OCI-LY3 (cell line): ENCODE measurements around the gene FLCN.

ENCODE experiments used
- CTCF ChIP-seq: fragments of 200-600, 300-600 bp; sonication (generic); IDR thresholded peaks from 2 replicates; pipeline ENCODE4 v1.5.1; 2014; ENCODE audit warnings: antibody characterized with exemption, low read length, low read depth
- EZH2phosphoT487 ChIP-seq: fragments of 200-600 bp; shearing (Covaris generic); IDR thresholded peaks from 2 replicates; pipeline ENCODE4 v1.6.1; 2018; ENCODE audit warnings: antibody characterized with exemption, mixed run types, low read depth

- TF ChIP-seq CTCF: no peak
- no peak for TF ChIP-seq EZH2phosphoT487
Observed at GRCh38 chr17:17252149-17252661, 15.2 kb upstream of the FLCN start.
